PFSK-1 (cell line): ENCODE data around the gene LRMDA.

Source experiments
- FOXP2 ChIP-seq: optimal IDR thresholded peaks from 2 replicates; pipeline ENCODE3; 2011; ENCODE audit warnings: borderline replicate concordance, control low read depth, inconsistent platforms; ENCODE audit not compliant: insufficient read depth; ENCODE audit errors: extremely low read length, extremely low read depth
- POLR2AphosphoS5 ChIP-seq: IDR thresholded peaks from 2 replicates; pipeline ENCODE4 v1.6.1; 2012; ENCODE audit warnings: low read depth, mild to moderate bottlenecking, control low read depth, low read length, moderate library complexity
- REST ChIP-seq, 2 experiments: IDR thresholded peaks; 2 replicates each; pipeline versions ENCODE4 v1.6.1 to v1.8.0; 2011 to 2012; ENCODE audit warnings: low read depth in 2 of 2, low read length in 2 of 2, control low read depth in 1 of 2, inconsistent platforms in 1 of 2, mild to moderate bottlenecking in 1 of 2, moderate library complexity in 1 of 2; ENCODE audit not compliant: insufficient read depth in 1 of 2
- SIN3A ChIP-seq: IDR thresholded peaks from 2 replicates; pipeline ENCODE4 v1.6.1; 2012; ENCODE audit warnings: mild to moderate bottlenecking, low read length, moderate library complexity, borderline replicate concordance; ENCODE audit not compliant: insufficient read depth
- TAF1 ChIP-seq: IDR thresholded peaks from 2 replicates; pipeline ENCODE4 v1.6.1; 2012; ENCODE audit warnings: low read length, control low read depth, borderline replicate concordance; ENCODE audit not compliant: insufficient read depth

GRCh38 chr10:76382381-76382851 is 951.0 kb downstream of the LRMDA start:
- TF ChIP-seq REST (IDR thresholded peaks at IDR 0.05; ENCODE audit: insufficient read depth in 1 of 2, low read depth in 2 of 2, low read length in 2 of 2) = no peak
- no peak for TF ChIP-seq POLR2AphosphoS5
- TF ChIP-seq TAF1 = no peak
- no peak for TF ChIP-seq SIN3A
- no peak for TF ChIP-seq FOXP2
